AG09319 (cell line): Measurements from ENCODE around the gene KTN1.

ENCODE experiments used
- DNase-seq: peaks from one replicate; pipeline ENCODE4 v3.0.0-alpha.2; 2010; ENCODE audit warnings: low read depth; ENCODE audit errors: extremely low read depth
- TF ChIP-seq, protein P1 (sequence below): IDR thresholded peaks from 2 replicates; pipeline ENCODE4 v1.5.1; 2011; ENCODE audit warnings: low read depth, mild to moderate bottlenecking, inconsistent platforms, low read length, moderate library complexity

KTN1 gene

DNA sequence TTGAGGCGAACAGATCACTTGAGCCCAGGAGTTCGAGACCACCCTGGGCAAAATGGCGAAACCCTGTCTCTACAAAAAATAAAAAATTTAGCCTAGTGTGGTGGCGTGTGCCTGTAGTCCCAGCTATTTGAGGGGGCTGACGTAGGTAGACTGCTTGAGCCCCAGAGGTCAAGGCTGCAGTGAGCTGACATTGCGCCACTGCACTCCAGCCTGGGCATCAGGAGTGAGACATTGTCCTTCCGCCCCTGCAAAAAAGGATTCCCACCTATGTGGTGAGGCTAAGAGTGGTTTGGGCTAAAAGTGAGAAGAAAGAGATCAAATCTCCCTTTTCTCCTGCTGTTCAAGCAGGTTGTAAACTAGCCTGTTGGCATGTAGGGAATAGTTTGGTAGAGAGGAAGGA is 5.0 kb upstream of the KTN1 start:
- TF ChIP-seq, protein P1, sequence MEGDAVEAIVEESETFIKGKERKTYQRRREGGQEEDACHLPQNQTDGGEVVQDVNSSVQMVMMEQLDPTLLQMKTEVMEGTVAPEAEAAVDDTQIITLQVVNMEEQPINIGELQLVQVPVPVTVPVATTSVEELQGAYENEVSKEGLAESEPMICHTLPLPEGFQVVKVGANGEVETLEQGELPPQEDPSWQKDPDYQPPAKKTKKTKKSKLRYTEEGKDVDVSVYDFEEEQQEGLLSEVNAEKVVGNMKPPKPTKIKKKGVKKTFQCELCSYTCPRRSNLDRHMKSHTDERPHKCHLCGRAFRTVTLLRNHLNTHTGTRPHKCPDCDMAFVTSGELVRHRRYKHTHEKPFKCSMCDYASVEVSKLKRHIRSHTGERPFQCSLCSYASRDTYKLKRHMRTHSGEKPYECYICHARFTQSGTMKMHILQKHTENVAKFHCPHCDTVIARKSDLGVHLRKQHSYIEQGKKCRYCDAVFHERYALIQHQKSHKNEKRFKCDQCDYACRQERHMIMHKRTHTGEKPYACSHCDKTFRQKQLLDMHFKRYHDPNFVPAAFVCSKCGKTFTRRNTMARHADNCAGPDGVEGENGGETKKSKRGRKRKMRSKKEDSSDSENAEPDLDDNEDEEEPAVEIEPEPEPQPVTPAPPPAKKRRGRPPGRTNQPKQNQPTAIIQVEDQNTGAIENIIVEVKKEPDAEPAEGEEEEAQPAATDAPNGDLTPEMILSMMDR = no peak
- DNase-seq = no peak

DNA sequence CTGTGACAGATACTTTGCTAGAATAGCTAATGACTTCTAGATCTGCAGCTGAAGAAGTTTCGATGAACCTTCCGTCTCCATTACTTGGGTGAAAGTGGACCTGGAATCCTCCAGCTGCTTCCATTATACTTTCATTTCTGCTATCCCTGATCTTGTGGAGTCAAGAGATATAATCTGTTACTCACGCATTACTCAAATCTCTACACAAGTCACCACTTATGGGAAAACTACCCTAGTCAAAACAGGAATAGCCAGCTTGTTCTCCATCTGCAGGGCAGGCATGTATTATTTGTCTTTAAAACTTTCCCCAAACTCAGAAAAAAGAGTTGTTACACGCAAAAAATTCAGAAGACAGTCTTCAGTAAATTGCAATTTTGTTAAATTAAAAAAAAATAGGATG is 2.8 kb upstream of the KTN1 start:
- no peak for DNase-seq

DNA sequence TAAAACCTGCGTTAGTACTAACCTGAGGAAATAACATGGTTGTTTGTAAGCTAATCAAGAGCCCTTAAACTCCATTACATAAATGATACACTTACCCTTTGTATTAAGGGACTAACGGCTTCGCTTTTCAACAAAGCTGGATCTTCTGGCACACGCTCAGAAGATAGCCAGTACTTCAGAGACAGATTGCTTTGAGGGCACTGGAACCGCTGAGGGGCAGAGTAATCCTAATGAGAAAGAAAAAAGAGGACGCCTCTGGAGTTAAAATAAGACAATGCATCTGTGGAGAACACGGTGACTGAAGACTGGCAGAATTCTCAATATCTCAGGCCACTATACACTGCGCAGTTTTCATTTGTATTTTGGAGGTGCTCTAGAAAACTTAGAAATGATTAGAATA is 1.5 kb upstream of the KTN1 start:
- TF ChIP-seq, protein P1 = peak; percentile 1
- DNase-seq = no peak

More for the DNA sequence above, 2.8 kb upstream of the KTN1 start:
- TF ChIP-seq, protein P1 = no peak

DNA sequence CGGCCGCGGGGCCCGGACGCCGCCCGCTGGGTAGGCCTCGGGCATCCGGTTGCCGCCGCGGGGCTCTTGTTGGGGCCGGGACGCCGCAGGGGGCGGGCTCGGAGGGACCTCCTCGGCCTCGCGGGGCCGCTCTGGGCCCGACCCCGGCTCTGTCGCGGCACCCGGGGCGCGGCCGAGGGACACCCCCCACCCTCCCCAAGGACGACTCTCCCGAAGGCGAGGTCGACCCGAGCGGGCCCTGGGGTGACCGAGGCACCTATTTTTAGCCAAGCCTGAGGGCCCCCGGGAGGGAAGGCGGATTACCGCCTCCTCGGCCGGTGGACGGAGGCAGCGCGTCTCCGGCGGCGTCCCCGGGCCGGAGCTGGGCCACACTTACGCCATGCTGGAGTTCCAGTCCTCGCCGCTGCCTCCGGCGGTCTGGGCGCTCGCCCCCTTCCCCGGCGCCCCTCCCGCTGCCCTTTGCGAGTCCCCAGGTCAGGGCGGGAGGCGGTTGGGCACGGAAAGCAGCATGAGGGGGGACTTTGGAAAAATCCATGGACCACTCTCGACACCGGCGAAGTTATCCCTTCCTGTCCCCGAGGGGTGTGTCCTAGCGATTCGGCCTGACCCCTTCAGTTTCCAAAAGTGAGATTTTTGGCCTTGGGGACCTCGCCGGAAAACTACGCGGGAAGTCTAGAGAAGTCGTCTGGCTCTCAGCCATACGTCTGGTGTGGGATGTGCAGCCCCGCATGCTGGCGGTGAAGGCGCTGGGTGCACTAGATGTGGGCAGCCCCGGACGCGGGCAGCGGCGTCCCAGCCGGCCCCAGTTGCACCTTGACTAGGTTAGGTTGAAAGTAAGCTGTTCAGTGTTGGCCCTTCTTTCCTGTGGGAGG is 699 bp downstream of the KTN1 start:
- TF ChIP-seq, protein P1 = no peak
- no peak for DNase-seq

DNA sequence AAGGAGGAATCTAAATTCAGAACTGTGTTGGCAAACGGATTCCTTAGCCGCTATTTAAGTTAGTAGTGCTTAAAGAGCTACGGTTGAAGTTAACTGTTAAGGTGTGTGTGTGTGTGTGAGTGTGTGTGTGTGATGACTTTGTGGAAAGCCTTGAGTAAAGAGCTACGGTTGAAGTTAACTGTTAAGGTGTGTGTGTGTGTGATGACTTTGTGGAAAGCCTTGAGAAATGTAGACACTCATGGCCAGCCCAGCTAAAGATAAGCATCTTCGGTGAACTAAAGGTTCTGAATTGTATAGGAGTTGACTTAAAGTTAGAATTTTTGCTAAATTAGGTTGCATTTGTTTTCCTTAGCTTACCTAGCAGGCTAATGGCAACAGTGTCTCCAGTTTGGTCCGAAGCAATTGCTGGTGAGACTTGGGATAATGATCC is 1.4 kb downstream of the KTN1 start:
- TF ChIP-seq, protein P1 = no peak
- no peak for DNase-seq

DNA sequence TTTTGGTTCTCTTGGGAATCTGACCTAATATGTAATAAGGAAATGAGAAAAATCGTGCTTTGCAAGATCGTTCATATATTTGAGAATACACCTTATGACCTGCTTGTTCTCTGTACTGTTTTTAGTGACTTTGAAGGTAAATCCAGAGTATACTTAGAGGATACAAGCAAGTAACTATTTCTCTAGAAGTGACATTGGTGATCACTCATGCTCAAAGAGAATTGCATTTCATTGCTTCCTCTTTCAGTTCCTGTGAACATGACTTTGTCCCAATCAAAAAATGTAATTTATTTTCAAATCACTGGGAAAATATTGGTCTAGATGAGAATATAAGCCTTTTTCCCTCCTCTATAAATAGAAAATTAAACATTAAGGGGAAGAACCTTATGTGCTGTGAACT is 2.7 kb downstream of the KTN1 start:
- TF ChIP-seq, protein P1 = no peak
- no peak for DNase-seq

DNA sequence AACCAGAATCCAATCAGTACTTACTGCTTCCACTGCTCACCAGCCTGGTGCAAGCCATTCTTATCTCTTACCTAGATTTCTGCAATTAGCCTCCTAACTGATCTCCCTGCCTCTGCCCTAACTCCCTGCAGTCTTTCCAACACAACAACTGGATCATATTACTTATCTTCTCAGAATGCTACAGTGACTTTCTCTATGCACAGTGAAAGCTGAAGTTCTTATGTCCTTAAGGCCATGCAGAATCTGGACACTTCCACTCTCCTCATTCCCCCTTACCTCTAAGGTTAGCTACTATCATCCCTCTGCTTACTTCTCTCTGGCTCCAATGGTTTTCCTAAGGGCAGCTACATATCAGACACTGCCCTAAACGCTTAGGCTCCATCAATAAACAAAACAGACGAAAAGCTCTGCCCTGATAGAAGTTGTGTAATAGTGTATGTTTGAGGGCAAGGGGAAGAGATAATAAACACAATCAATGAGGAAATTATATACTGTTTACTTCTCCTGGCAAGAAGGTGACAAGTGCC is 4.0 kb downstream of the KTN1 start:
- no peak for DNase-seq

More for the DNA sequence above, 4.0 kb downstream of the KTN1 start:
- TF ChIP-seq, protein P1 = no peak
